ENCODE results near the gene PCMTD2. TPM values are rescaled to one million over a fixed set of nuclear protein-coding genes. Genes with fewer than 3 reads are reported as not detected.
A peak's percentile ranks its signal among the peaks of the same experiment; 100 is the strongest.

The PCMTD2 gene
- total and polyA plus RNA-seq, 2 of the 13 experiments (the other 11 are each of a cell fraction or from before 2014, with no cell fraction given): 47.0 to 76.9 TPM

- TF ChIP-seq THAP9 (CRISPR knock-in tag; IDR thresholded peaks at IDR 0.05; ENCODE audit: borderline replicate concordance) (no peak), CCAR2 (optimal IDR thresholded peaks at IDR 0.05; ENCODE audit: low read depth, low read length) (no peak), NBN (conservative IDR thresholded peaks at IDR 0.05) (no peak), GRHL1 (CRISPR knock-in tag; conservative IDR thresholded peaks at IDR 0.05) (no peak), ZNF431 (CRISPR knock-in tag; IDR thresholded peaks at IDR 0.05; ENCODE audit: borderline replicate concordance, low read depth) (no peak), ZNF709 (CRISPR knock-in tag; IDR thresholded peaks at IDR 0.05) (peak; percentile 62; the same call in 1 of the 2 replicates), ZFY (CRISPR knock-in tag; IDR thresholded peaks at IDR 0.05) (no peak), ZNF3 (CRISPR knock-in tag; IDR thresholded peaks at IDR 0.05) (no peak), CC2D1A (CRISPR knock-in tag; IDR thresholded peaks at IDR 0.05) (no peak), ZNF354B (CRISPR knock-in tag; IDR thresholded peaks at IDR 0.05) (no peak), GMEB1 (CRISPR knock-in tag; IDR thresholded peaks at IDR 0.05; ENCODE audit: borderline replicate concordance) (no peak), ZSCAN30 (CRISPR knock-in tag; IDR thresholded peaks at IDR 0.05) (no peak), ZBTB7A (CRISPR knock-in tag; IDR thresholded peaks at IDR 0.05) (no peak), MTF2 (CRISPR knock-in tag; IDR thresholded peaks at IDR 0.05; ENCODE audit: borderline replicate concordance) (0 out of 2 replicates have a peak, but pooled peaks have one; percentile 6), REPIN1 (CRISPR knock-in tag; IDR thresholded peaks at IDR 0.05; ENCODE audit: borderline replicate concordance, low read depth) (no peak), ZNF512 (CRISPR knock-in tag; IDR thresholded peaks at IDR 0.05) (0 out of 2 replicates have a peak, but pooled peaks have one; percentile 16), CCDC6 (CRISPR knock-in tag; IDR thresholded peaks at IDR 0.05) (no peak), CSRNP1 (CRISPR knock-in tag; IDR thresholded peaks at IDR 0.05) (no peak), ZNF24 (IDR thresholded peaks at IDR 0.05) (no peak), HOXA3 (CRISPR knock-in tag; IDR thresholded peaks at IDR 0.05) (no peak), TAF1 (CRISPR knock-in tag; IDR thresholded peaks at IDR 0.05) (no peak)
Observed at GRCh38 chr20:64222851-64223525, 32.6 kb upstream of the PCMTD2 start (continued).
